H1 (cell line): Measurements from ENCODE around the gene PRSS22. TPM values are rescaled to one million over a fixed set of nuclear protein-coding genes. Genes with fewer than 3 reads are reported as not detected.

Experiments used
- CTCF ChIA-PET: fragments of 300-600 bp; sonication (Branson Sonifier 250); formaldehyde crosslinking; loops from one replicate; lab custom pipeline; 2021; ENCODE audit not compliant: partially characterized antibody; lab: Charles Lee
- POLR2A ChIA-PET: fragments of 300-600 bp; sonication (Branson Sonifier 250); formaldehyde crosslinking; loops from one replicate; lab custom pipeline; 2021; ENCODE audit warnings: inconsistent platforms; ENCODE audit not compliant: partially characterized antibody; lab: Charles Lee
- DNase-seq, 2 experiments: peaks; one replicate each; pipeline versions ENCODE4 v3.0.0 to v3.0.0-alpha.2; 2010 to 2022; ENCODE audit warnings: low spot score in 2 of 2, low read depth in 1 of 2, mixed read lengths in 1 of 2
- FAIRE-seq: peaks from 2 replicates; lab custom pipeline; 2011; peaks lifted over from hg19 to GRCh38; lab: Jason Lieb, UNC
- H2AFZ ChIP-seq: 2 replicates; pipeline ENCODE4 v1.8.1; 2012; ENCODE audit warnings: low read length, inconsistent platforms
- H2AK5ac ChIP-seq: 2 replicates; pipeline ENCODE4 v1.6.1; 2013; ENCODE audit warnings: low read depth, low read length
- H2BK120ac ChIP-seq: replicated peaks from 2 replicates; pipeline ENCODE3; 2013; ENCODE audit warnings: low read depth, low read length, inconsistent platforms
- H2BK12ac ChIP-seq: 2 replicates; pipeline ENCODE4 v1.6.1; 2013; ENCODE audit warnings: low read depth, low read length
- H2BK15ac ChIP-seq: 2 replicates; pipeline ENCODE4 v1.6.1; 2013; ENCODE audit warnings: low read length
- H2BK20ac ChIP-seq: 2 replicates; pipeline ENCODE4 v1.6.1; 2013; ENCODE audit warnings: low read length
- H2BK5ac ChIP-seq: 2 replicates; pipeline ENCODE4 v1.6.1; 2013; ENCODE audit warnings: low read depth, low read length
- H3K14ac ChIP-seq: 2 replicates; pipeline ENCODE4 v1.6.1; 2013; ENCODE audit warnings: inconsistent platforms; ENCODE audit not compliant: insufficient read length
- H3K18ac ChIP-seq: 2 replicates; pipeline ENCODE4 v1.6.1; 2013; ENCODE audit warnings: low read length; ENCODE audit errors: extremely low read depth
- H3K23ac ChIP-seq: 2 replicates; pipeline ENCODE4 v1.6.1; 2013; ENCODE audit warnings: inconsistent platforms; ENCODE audit not compliant: insufficient read length
- H3K23me2 ChIP-seq: 2 replicates; pipeline ENCODE4 v1.6.1; 2013; ENCODE audit warnings: low read depth, low read length
- H3K27ac ChIP-seq: 2 replicates; pipeline ENCODE4 v1.6.1; 2011; ENCODE audit warnings: low read depth, low read length, inconsistent platforms
- H3K27me3 ChIP-seq, 4 experiments: replicated peaks in 1 of 4; 1 replicate in 1 of 4; 2 replicates in 3 of 4; pipeline versions ENCODE4 v1.6.1 to v1.8.1; 2011 to 2013; ENCODE audit warnings: low read length in 3 of 4, mild to moderate bottlenecking in 3 of 4, inconsistent platforms in 2 of 4, mixed read lengths in 2 of 4, moderate library complexity in 1 of 4; ENCODE audit not compliant: control insufficient read depth in 3 of 4, insufficient read depth in 3 of 4; ENCODE audit errors: extremely low read depth in 1 of 4
- H3K36me3 ChIP-seq, 4 experiments: 2 replicates each; pipeline versions ENCODE4 v1.6.1 to v1.8.1; 2011 to 2013; ENCODE audit warnings: mild to moderate bottlenecking in 4 of 4, low read length in 3 of 4, moderate library complexity in 2 of 4, control low read depth in 1 of 4, inconsistent platforms in 1 of 4; ENCODE audit not compliant: insufficient read depth in 4 of 4, control insufficient read depth in 2 of 4
- H3K4ac ChIP-seq: replicated peaks from 2 replicates; pipeline ENCODE3; 2013; ENCODE audit warnings: low read length, low read depth, mixed read lengths, inconsistent platforms; ENCODE audit not compliant: insufficient read length
- H3K4me1 ChIP-seq, 4 experiments: replicated peaks in 1 of 4; 1 replicate in 1 of 4; 2 replicates in 3 of 4; pipeline versions ENCODE4 v1.6.1 to v1.8.1; 2011 to 2013; ENCODE audit warnings: low read length in 3 of 4, inconsistent platforms in 2 of 4, mixed read lengths in 1 of 4; ENCODE audit not compliant: insufficient read depth in 4 of 4, control insufficient read depth in 3 of 4
- H3K4me2 ChIP-seq, 2 experiments: 2 replicates each; pipeline versions ENCODE4 v1.6.1 to v1.8.1; 2011 to 2013; ENCODE audit warnings: low read depth in 2 of 2, low read length in 2 of 2, control low read depth in 1 of 2, inconsistent platforms in 1 of 2, mild to moderate bottlenecking in 1 of 2; ENCODE audit not compliant: insufficient read depth in 1 of 2
- H3K4me3 ChIP-seq, 4 experiments: fragments of 200-600, 300-600 bp in 1 of 4; sonication (generic), shearing (Covaris generic), sonication (Bioruptor Twin) in 1 of 4; 2 replicates each; pipeline versions ENCODE4 v1.5.1 to v1.8.1; 2011 to 2016; ENCODE audit warnings: low read length in 4 of 4, low read depth in 3 of 4, control low read depth in 2 of 4, inconsistent platforms in 2 of 4, mild to moderate bottlenecking in 2 of 4, mixed read lengths in 1 of 4, moderate library complexity in 1 of 4; ENCODE audit not compliant: insufficient read depth in 2 of 4; ENCODE audit errors: extremely low read depth in 1 of 4
- H3K56ac ChIP-seq: replicated peaks from 2 replicates; pipeline ENCODE3; 2013; ENCODE audit warnings: low read depth, mild to moderate bottlenecking, mixed read lengths, low read length, inconsistent platforms; ENCODE audit not compliant: insufficient read length
- H3K79me1 ChIP-seq: 2 replicates; pipeline ENCODE4 v1.6.1; 2013; ENCODE audit warnings: low read depth, low read length, control low read depth
- H3K79me2 ChIP-seq, 2 experiments: 2 replicates each; pipeline versions ENCODE4 v1.6.1 to v1.8.1; 2012 to 2013; ENCODE audit warnings: low read length in 2 of 2, mild to moderate bottlenecking in 2 of 2, inconsistent platforms in 1 of 2; ENCODE audit not compliant: insufficient read depth in 2 of 2, control insufficient read depth in 1 of 2
- H3K9ac ChIP-seq, 4 experiments: replicated peaks in 1 of 4; 1 replicate in 1 of 4; 2 replicates in 3 of 4; pipeline versions ENCODE4 v1.6.1 to v1.8.1; 2011 to 2013; ENCODE audit warnings: low read depth in 3 of 4, low read length in 3 of 4, control low read depth in 2 of 4, mild to moderate bottlenecking in 2 of 4, moderate library complexity in 2 of 4, inconsistent platforms in 1 of 4; ENCODE audit errors: extremely low read depth in 1 of 4
- H3K9me3 ChIP-seq, 2 experiments: 2 replicates each; pipeline versions ENCODE4 v1.6.1 to v1.8.1; 2012 to 2013; ENCODE audit warnings: mild to moderate bottlenecking in 2 of 2, moderate library complexity in 2 of 2, control low read depth in 1 of 2, inconsistent platforms in 1 of 2, low read depth in 1 of 2, low read length in 1 of 2, mixed read lengths in 1 of 2; ENCODE audit not compliant: insufficient read depth in 2 of 2
- H4K20me1 ChIP-seq, 2 experiments: replicated peaks in 1 of 2; 2 replicates each; pipeline versions ENCODE3 to v1.8.1; 2011 to 2013; ENCODE audit warnings: inconsistent platforms in 2 of 2, low read length in 2 of 2, mild to moderate bottlenecking in 1 of 2; ENCODE audit not compliant: insufficient read depth in 2 of 2, control insufficient read depth in 1 of 2
- H4K5ac ChIP-seq: 2 replicates; pipeline ENCODE4 v1.6.1; 2013; ENCODE audit warnings: low read length, low read depth, mixed read lengths, inconsistent platforms; ENCODE audit not compliant: insufficient read length
- H4K8ac ChIP-seq: 2 replicates; pipeline ENCODE4 v1.8.0; 2013; ENCODE audit warnings: mild to moderate bottlenecking, moderate library complexity, low read length, inconsistent platforms; ENCODE audit not compliant: insufficient read depth; ENCODE audit errors: extremely low read depth
- H4K91ac ChIP-seq: replicated peaks from 2 replicates; pipeline ENCODE3; 2013; ENCODE audit warnings: low read length, mixed read lengths, inconsistent platforms; ENCODE audit not compliant: insufficient read length
- CTCF ChIP-seq, 3 experiments: IDR thresholded peaks; 1 replicate in 2 of 3; 2 replicates in 1 of 3; pipeline versions ENCODE4 v1.5.1 to v1.6.1; 2011; ENCODE audit warnings: low read length in 3 of 3, mild to moderate bottlenecking in 3 of 3, inconsistent platforms in 2 of 3, low read depth in 1 of 3, moderate library complexity in 1 of 3; ENCODE audit not compliant: insufficient read depth in 1 of 3; ENCODE audit errors: control extremely low read depth in 1 of 3
- JUND ChIP-seq: IDR thresholded peaks from 2 replicates; pipeline ENCODE4 v1.6.1; 2011; ENCODE audit warnings: mild to moderate bottlenecking, improper control_type of control experiment, low read length
- KDM4A ChIP-seq: IDR thresholded peaks from one replicate; pipeline ENCODE4 v1.7.1; 2012; ENCODE audit warnings: low read depth, mild to moderate bottlenecking, moderate library complexity, low read length, inconsistent platforms; ENCODE audit not compliant: severe bottlenecking
- WGBS, 2 experiments: shearing (Covaris generic) in 1 of 2; methylation state at CpG; one replicate each; pipeline versions ENCODE4 v1.1.6 to v1.1.7; 2013 to 2015; ENCODE audit warnings: low lambda C conversion rate in 2 of 2, mixed read lengths in 2 of 2, inconsistent platforms in 1 of 2, low coverage in 1 of 2, missing lambda C conversion rate in 1 of 2; ENCODE audit not compliant: insufficient replicate concordance in 2 of 2, insufficient coverage in 1 of 2, insufficient read length in 1 of 2; ENCODE audit errors: extremely low coverage in 1 of 2, missing lambda C conversion rate in 1 of 2; 5-methylcytosine and 5-hydroxymethylcytosine counted together
- polyA plus RNA-seq, 7 experiments: library from polyadenylated mRNA; depleted of rRNA in 3 of 7; stranded (reverse) in 5 of 7; unstranded in 2 of 7; fragments of >200 nt in 5 of 7; fragments of 200-250 nt in 2 of 7; gene quantifications; 1 replicate in 5 of 7; 2 replicates in 1 of 7; 4 replicates in 1 of 7; pipeline versions ENCODE4 v1.2.1 to v1.2.3, GENCODE V29; 2011 to 2013; ENCODE audit warnings: missing spikeins in 2 of 7, mixed read lengths in 2 of 7
- total RNA-seq: library from RNA; stranded (reverse); fragmentation: NEBNext Ultra II Directional; extraction: Animal tissue kit (Norgen Biotek cat#: 25700); gene quantifications from 2 replicates; pipeline ENCODE4 v1.2.1, GENCODE V29; 2021

PRSS22 gene
- total and polyA plus RNA-seq, 2 of the 8 experiments (the other 6 are each of a cell fraction or from before 2014, with no cell fraction given) = 4.0 to 4.4 TPM

GRCh38 chr16:2858245-2859025 lies 465 bp upstream of the PRSS22 start:
- H3K23ac ChIP-seq = no peak overlapping the region
- H3K4ac ChIP-seq = no peak overlapping the region
- H2BK120ac ChIP-seq = no peak overlapping the region
- H3K23me2 ChIP-seq = peaks cover 11% of the 10 kb centered on the region; the same call in 1 of the 2 replicates
- H3K18ac ChIP-seq = peak overlapping the region; percentile 96
- H3K4me3 ChIP-seq = peak overlapping the region; percentile 27 to 55 (median 42)
- peak overlapping the region; percentile 75 to 82 for H3K4me2 ChIP-seq
- H4K5ac ChIP-seq = no peak overlapping the region
- no peak overlapping the region; a peak in 1 of 7 replicates for H3K9ac ChIP-seq
- ChIA-PET POLR2A (interaction anchor here (0.9 to 1.3 kb wide), 3 partner anchors 10 to 32 kb away, joined by 3 to 4 read pairs (median 3); partner anchors contain the start of gene FLYWCH2), CTCF (interaction anchor here (0.7 to 4.1 kb wide), 6 partner anchors 10 to 66 kb away, joined by 3 to 26 read pairs (median 4); no protein-coding TSS in a partner anchor)
- TF ChIP-seq KDM4A (peak; percentile 30), JUND (no peak), CTCF (IDR thresholded peaks at IDR 0.05; ENCODE audit: control extremely low read depth in 1 of 3, insufficient read depth in 1 of 3, low read depth in 1 of 3, low read length in 3 of 3) (peak in 2 of 3 experiments; percentile 4 to 8; a peak in 2 of 4 replicates)
- H2BK5ac ChIP-seq = peak overlapping the region; percentile 69; the same call in 1 of the 2 replicates
- H3K56ac ChIP-seq = no peak overlapping the region
- no peaks in the 10 kb centered on the region for H3K79me2 ChIP-seq
- H2BK12ac ChIP-seq = no peak overlapping the region
- peaks cover 0 to 2% of the 10 kb centered on the region in 2 experiments for H4K20me1 ChIP-seq
- H2BK15ac ChIP-seq = no peak overlapping the region
- no peak overlapping the region for H2BK20ac ChIP-seq
- DNase-seq (peak in 1 of 2 experiments; percentile 63), FAIRE-seq (no peak)
- H4K8ac ChIP-seq = peak overlapping the region; percentile 45; the same call in 1 of the 2 replicates
- H3K9me3 ChIP-seq = peaks cover 8 to 13% of the 10 kb centered on the region in 2 experiments
- no peak overlapping the region for H3K14ac ChIP-seq
- H4K91ac ChIP-seq = no peak overlapping the region
- no peak overlapping the region for H2AFZ ChIP-seq
- no peaks in the 10 kb centered on the region for H3K79me1 ChIP-seq
- H3K36me3 ChIP-seq = no peaks in the 10 kb centered on the region
- WGBS, 2 experiments = 24% methylated on average over 12 of the region's 23 CpGs; no CpG with 5 or more reads in 1 of the 2 experiments
- peaks cover 2 to 19% (median 8%) of the 10 kb centered on the region in 4 experiments; a peak in 4 of 7 replicates for H3K27me3 ChIP-seq
- H2AK5ac ChIP-seq = no peak overlapping the region
- peaks cover 3 to 12% (median 6%) of the 10 kb centered on the region in 4 experiments; a peak in 5 of 7 replicates for H3K4me1 ChIP-seq
- H3K27ac ChIP-seq = no peak overlapping the region
